K562 (cell line): ENCODE measurements around the gene RSRP1. TPM values are rescaled to one million over a fixed set of nuclear protein-coding genes. Genes with fewer than 3 reads are reported as not detected.
A peak's percentile ranks its signal among the peaks of the same experiment; 100 is the strongest.

ENCODE experiments used
- CREB1 ChIP-seq, 2 experiments: sonication (generic) in 1 of 2; formaldehyde crosslinking in 1 of 2; IDR thresholded peaks; 2 replicates each; pipeline versions ENCODE4 v1.6.1 to v1.8.0; 2012 to 2022; ENCODE audit warnings: inconsistent platforms in 1 of 2, mild to moderate bottlenecking in 1 of 2, missing genetic modification reagents in 1 of 2, moderate library complexity in 1 of 2
- JUN ChIP-seq, 2 experiments: sonication (generic) in 1 of 2; formaldehyde crosslinking in 1 of 2; IDR thresholded peaks; 2 replicates each; pipeline versions ENCODE4 v1.6.1 to v1.8.0; 2012 to 2022; ENCODE audit warnings: borderline replicate concordance in 2 of 2, mild to moderate bottlenecking in 2 of 2, improper control_type of control experiment in 1 of 2, low read depth in 1 of 2, low read length in 1 of 2, missing genetic modification reagents in 1 of 2
- NCOA4 ChIP-seq: fragments of 450-650 bp; IDR thresholded peaks from 2 replicates; pipeline ENCODE4 v1.6.1; 2018; ENCODE audit warnings: mild to moderate bottlenecking; ENCODE audit not compliant: partially characterized antibody
- RBM17 ChIP-seq: fragments of 200-400 bp; formaldehyde crosslinking; IDR thresholded peaks from 2 replicates; pipeline ENCODE4 v1.6.1; 2017; ENCODE audit warnings: low read depth, mild to moderate bottlenecking, low read length, borderline replicate concordance
- SPI1 ChIP-seq: IDR thresholded peaks from 2 replicates; pipeline ENCODE4 v1.6.1; 2011; ENCODE audit warnings: low read depth, low read length, control low read depth, borderline replicate concordance
- SRSF9 ChIP-seq: fragments of 200-400 bp; formaldehyde crosslinking; IDR thresholded peaks from 2 replicates; pipeline ENCODE4 v1.6.1; 2017; ENCODE audit warnings: low read depth, low read length, borderline replicate concordance
- polyA plus RNA-seq, 8 experiments: library from polyadenylated mRNA; depleted of rRNA in 4 of 8; stranded (reverse) in 5 of 8; unstranded in 3 of 8; fragments of >200 nt; fragmentation: Nextera tagmentation in 2 of 8; fragmentation: Illumina TruSeq in 1 of 8; extraction: Ambion mirVana in 2 of 8; extraction: Trizol in 1 of 8; gene quantifications; 2 replicates each; pipeline versions ENCODE4 v1.2.1 to v1.2.3, GENCODE V29; 2011 to 2014; ENCODE audit warnings: inconsistent platforms in 1 of 8, missing spikeins in 1 of 8
- total RNA-seq, 7 experiments: library from RNA; depleted of rRNA in 6 of 7; stranded (reverse); fragments of >200 nt in 6 of 7; fragmentation: Illumina TruSeq in 2 of 7; extraction: Trizol in 2 of 7; gene quantifications; 2 replicates each; pipeline versions ENCODE4 v1.2.1 to v1.2.3, GENCODE V29; 2011 to 2021; ENCODE audit warnings: low replicate concordance in 1 of 7
- TF ChIP-seq, protein P1 (sequence below), 2 experiments: fragments of 450-650 bp in 1 of 2; sonication (generic) in 1 of 2; formaldehyde crosslinking in 1 of 2; IDR thresholded peaks; 2 replicates each; pipeline versions ENCODE4 v1.7.1 to v1.9.0; 2016 to 2022; ENCODE audit warnings: inconsistent platforms in 1 of 2, mild to moderate bottlenecking in 1 of 2, missing genetic modification reagents in 1 of 2

Gene RSRP1
- total and polyA plus RNA-seq, 9 of the 15 experiments (the other 6 are each of a cell fraction or from before 2014, with no cell fraction given), result 27.2 to 283 (median 146) TPM

DNA sequence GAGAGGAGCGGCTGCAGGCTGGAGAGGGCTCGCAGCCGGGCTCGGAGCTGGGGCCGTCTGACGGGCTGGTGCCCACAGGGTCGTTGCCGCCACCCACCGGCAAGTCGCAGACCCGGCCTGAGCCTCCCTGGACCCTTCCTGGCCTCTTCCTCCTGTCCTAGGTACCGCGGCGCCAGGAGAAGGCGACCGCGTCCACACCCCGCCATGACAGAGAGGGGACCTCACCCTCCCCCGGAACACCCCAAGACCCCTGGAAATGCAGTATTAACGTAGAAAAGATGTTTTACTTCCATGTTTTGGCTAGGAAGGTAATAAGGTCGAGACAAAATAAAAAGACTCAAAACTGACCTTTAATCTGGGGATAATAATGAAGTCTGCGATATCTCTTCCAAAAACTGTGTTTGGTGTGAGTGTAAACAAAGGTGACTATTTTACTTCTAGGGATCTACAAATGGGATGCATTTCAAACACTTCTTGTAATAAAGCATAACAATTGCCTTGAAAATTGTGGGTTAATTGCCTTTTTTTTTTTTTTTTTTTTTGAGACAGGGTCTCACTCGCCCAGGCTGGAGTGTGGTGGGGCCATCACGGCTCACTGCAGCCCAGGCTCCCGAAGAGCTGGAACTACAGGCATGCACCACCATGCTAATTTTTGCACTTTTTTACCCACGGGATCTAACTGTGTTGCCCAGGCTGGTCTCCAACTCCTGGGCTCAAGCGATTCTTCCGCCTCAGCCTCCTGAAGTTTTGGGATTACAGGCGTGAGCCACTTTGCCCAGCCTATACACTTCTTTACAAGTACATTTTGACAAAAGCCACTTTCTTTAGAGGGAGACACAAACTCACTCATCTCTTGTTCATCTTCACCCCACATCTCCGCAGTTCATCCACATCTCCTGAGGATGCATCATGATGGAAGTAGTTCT, 838 bp upstream of the RSRP1 start (continued):
- TF ChIP-seq JUN (IDR thresholded peaks at IDR 0.05; ENCODE audit: borderline replicate concordance, low read depth, low read length), result no peak
- TF ChIP-seq JUN (CRISPR knock-in tag; IDR thresholded peaks at IDR 0.05; ENCODE audit: borderline replicate concordance), result no peak
- TF ChIP-seq RBM17, result no peak
- TF ChIP-seq NCOA4, result no peak
- TF ChIP-seq SRSF9, result no peak
- TF ChIP-seq CREB1 (IDR thresholded peaks at IDR 0.05), result no peak
- TF ChIP-seq CREB1 (CRISPR knock-in tag; IDR thresholded peaks at IDR 0.05), result no peak
- no peak for TF ChIP-seq SPI1
- TF ChIP-seq, protein P1, sequence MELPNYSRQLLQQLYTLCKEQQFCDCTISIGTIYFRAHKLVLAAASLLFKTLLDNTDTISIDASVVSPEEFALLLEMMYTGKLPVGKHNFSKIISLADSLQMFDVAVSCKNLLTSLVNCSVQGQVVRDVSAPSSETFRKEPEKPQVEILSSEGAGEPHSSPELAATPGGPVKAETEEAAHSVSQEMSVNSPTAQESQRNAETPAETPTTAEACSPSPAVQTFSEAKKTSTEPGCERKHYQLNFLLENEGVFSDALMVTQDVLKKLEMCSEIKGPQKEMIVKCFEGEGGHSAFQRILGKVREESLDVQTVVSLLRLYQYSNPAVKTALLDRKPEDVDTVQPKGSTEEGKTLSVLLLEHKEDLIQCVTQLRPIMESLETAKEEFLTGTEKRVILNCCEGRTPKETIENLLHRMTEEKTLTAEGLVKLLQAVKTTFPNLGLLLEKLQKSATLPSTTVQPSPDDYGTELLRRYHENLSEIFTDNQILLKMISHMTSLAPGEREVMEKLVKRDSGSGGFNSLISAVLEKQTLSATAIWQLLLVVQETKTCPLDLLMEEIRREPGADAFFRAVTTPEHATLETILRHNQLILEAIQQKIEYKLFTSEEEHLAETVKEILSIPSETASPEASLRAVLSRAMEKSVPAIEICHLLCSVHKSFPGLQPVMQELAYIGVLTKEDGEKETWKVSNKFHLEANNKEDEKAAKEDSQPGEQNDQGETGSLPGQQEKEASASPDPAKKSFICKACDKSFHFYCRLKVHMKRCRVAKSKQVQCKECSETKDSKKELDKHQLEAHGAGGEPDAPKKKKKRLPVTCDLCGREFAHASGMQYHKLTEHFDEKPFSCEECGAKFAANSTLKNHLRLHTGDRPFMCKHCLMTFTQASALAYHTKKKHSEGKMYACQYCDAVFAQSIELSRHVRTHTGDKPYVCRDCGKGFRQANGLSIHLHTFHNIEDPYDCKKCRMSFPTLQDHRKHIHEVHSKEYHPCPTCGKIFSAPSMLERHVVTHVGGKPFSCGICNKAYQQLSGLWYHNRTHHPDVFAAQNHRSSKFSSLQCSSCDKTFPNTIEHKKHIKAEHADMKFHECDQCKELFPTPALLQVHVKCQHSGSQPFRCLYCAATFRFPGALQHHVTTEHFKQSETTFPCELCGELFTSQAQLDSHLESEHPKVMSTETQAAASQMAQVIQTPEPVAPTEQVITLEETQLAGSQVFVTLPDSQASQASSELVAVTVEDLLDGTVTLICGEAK (IDR thresholded peaks at IDR 0.05), result 0 out of 2 replicates have a peak, but pooled peaks have one; percentile 38
- TF ChIP-seq, protein P1 (CRISPR knock-in tag; IDR thresholded peaks at IDR 0.05), result no peak
